K562 (cell line): ENCODE data around the gene BHLHE40. TPM values are rescaled to one million over a fixed set of nuclear protein-coding genes. Genes with fewer than 3 reads are reported as not detected.

Experiments used
- BMI1 ChIP-seq: fragments of 150-350 bp; IDR thresholded peaks from 2 replicates; pipeline ENCODE4 v1.6.1; 2014; ENCODE audit warnings: low read length
- BRD4 ChIP-seq: fragments of 200-600 bp; sonication (generic); IDR thresholded peaks from 2 replicates; pipeline ENCODE4 v1.6.1; 2017; ENCODE audit warnings: inconsistent platforms
- C11orf30 ChIP-seq: fragments of 450-650 bp; IDR thresholded peaks from 2 replicates; pipeline ENCODE4 v1.6.1; 2016; ENCODE audit warnings: low read depth, mild to moderate bottlenecking
- DDX20 ChIP-seq: fragments of 450-650 bp; IDR thresholded peaks from 2 replicates; pipeline ENCODE4 v1.6.1; 2016; ENCODE audit warnings: missing genetic modification characterization, low read depth, mild to moderate bottlenecking, missing compliant biosample characterization, moderate library complexity
- ETV5 ChIP-seq: sonication (generic); formaldehyde crosslinking; IDR thresholded peaks from 2 replicates; pipeline ENCODE4 v1.4.0; 2020; ENCODE audit warnings: low read depth, mild to moderate bottlenecking, missing genetic modification reagents
- GABPA ChIP-seq: fragments of 200-800 bp; sonication (Bioruptor generic); conservative IDR thresholded peaks from 2 replicates; pipeline ENCODE4 v1.6.1; 2016; ENCODE audit warnings: low read depth, missing genetic modification characterization, missing compliant biosample characterization
- HOXB6 ChIP-seq: fragments of 250-450 bp; sonication (Bioruptor Pico); IDR thresholded peaks from 2 replicates; pipeline ENCODE4 v1.5.1; 2022; ENCODE audit warnings: mild to moderate bottlenecking, borderline replicate concordance
- LEF1 ChIP-seq: fragments of 450-650 bp; IDR thresholded peaks from 2 replicates; pipeline ENCODE4 v1.6.1; 2016; ENCODE audit warnings: mild to moderate bottlenecking
- MYNN ChIP-seq, 2 experiments: sonication (generic); formaldehyde crosslinking in 1 of 2; IDR thresholded peaks; 2 replicates each; pipeline versions ENCODE4 v1.5.0 to v1.6.1; 2016 to 2020; ENCODE audit warnings: antibody characterized with exemption in 1 of 2, missing genetic modification reagents in 1 of 2
- NCOA1 ChIP-seq: fragments of 450-650 bp; IDR thresholded peaks from 2 replicates; pipeline ENCODE4 v1.6.1; 2016; ENCODE audit warnings: low read depth
- NFE2 ChIP-seq: IDR thresholded peaks from 2 replicates; pipeline ENCODE4 v1.6.1; 2014; ENCODE audit warnings: antibody characterized with exemption, low read depth
- NFXL1 ChIP-seq: fragments of 450-650 bp; formaldehyde crosslinking; IDR thresholded peaks from 2 replicates; pipeline ENCODE4 v1.4.0; 2021; ENCODE audit warnings: mild to moderate bottlenecking
- RNF2 ChIP-seq: sonication (generic); IDR thresholded peaks from 2 replicates; pipeline ENCODE4 v1.6.1; 2016
- SMARCA4 ChIP-seq: fragments of 450-650 bp; IDR thresholded peaks from 2 replicates; pipeline ENCODE4 v1.6.1; 2016
- SRF ChIP-seq, 2 experiments: fragments of 250-450, 450-650 bp in 1 of 2; sonication (Bioruptor Pico) in 1 of 2; sonication (generic) in 1 of 2; formaldehyde crosslinking; IDR thresholded peaks; 2 replicates each; pipeline versions ENCODE4 v1.5.0 to v1.5.1; 2020 to 2022; ENCODE audit warnings: mild to moderate bottlenecking in 1 of 2, missing genetic modification reagents in 1 of 2
- THAP7 ChIP-seq: fragments of 250-450 bp; sonication (Bioruptor Pico); IDR thresholded peaks from 2 replicates; pipeline ENCODE4 v1.5.0; 2021
- ZEB2 ChIP-seq: fragments of 450-650 bp; IDR thresholded peaks from 2 replicates; pipeline ENCODE4 v1.6.1; 2016
- ZNF384 ChIP-seq: IDR thresholded peaks from 2 replicates; pipeline ENCODE4 v1.6.1; 2012; ENCODE audit warnings: low read depth, low read length, improper control_type of control experiment
- ZSCAN32 ChIP-seq: fragments of 450-650 bp; formaldehyde crosslinking; IDR thresholded peaks from 2 replicates; pipeline ENCODE4 v1.4.0; 2020; ENCODE audit warnings: mild to moderate bottlenecking, moderate library complexity
- polyA plus RNA-seq, 8 experiments: library from polyadenylated mRNA; depleted of rRNA in 4 of 8; stranded (reverse) in 5 of 8; unstranded in 3 of 8; fragments of >200 nt; fragmentation: Nextera tagmentation in 2 of 8; fragmentation: Illumina TruSeq in 1 of 8; extraction: Ambion mirVana in 2 of 8; extraction: Trizol in 1 of 8; gene quantifications; 2 replicates each; pipeline versions ENCODE4 v1.2.1 to v1.2.3, GENCODE V29; 2011 to 2014; ENCODE audit warnings: inconsistent platforms in 1 of 8, missing spikeins in 1 of 8
- total RNA-seq, 7 experiments: library from RNA; depleted of rRNA in 6 of 7; stranded (reverse); fragments of >200 nt in 6 of 7; fragmentation: Illumina TruSeq in 2 of 7; extraction: Trizol in 2 of 7; gene quantifications; 2 replicates each; pipeline versions ENCODE4 v1.2.1 to v1.2.3, GENCODE V29; 2011 to 2021; ENCODE audit warnings: low replicate concordance in 1 of 7
- TF ChIP-seq, protein P1 (sequence below): sonication (generic); formaldehyde crosslinking; IDR thresholded peaks from 2 replicates; pipeline ENCODE4 v1.8.1; 2023; ENCODE audit warnings: mild to moderate bottlenecking, missing genetic modification reagents

BHLHE40 gene
- total and polyA plus RNA-seq, 9 of the 15 experiments (the other 6 are each of a cell fraction or from before 2014, with no cell fraction given): 12.0 to 83.9 (median 31.4) TPM

GRCh38 chr3:5002174-5002870 is 23.1 kb downstream of the BHLHE40 start (continued):
- TF ChIP-seq, protein P1, sequence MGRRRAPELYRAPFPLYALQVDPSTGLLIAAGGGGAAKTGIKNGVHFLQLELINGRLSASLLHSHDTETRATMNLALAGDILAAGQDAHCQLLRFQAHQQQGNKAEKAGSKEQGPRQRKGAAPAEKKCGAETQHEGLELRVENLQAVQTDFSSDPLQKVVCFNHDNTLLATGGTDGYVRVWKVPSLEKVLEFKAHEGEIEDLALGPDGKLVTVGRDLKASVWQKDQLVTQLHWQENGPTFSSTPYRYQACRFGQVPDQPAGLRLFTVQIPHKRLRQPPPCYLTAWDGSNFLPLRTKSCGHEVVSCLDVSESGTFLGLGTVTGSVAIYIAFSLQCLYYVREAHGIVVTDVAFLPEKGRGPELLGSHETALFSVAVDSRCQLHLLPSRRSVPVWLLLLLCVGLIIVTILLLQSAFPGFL: no peak
- TF ChIP-seq ZSCAN32 (CRISPR knock-in tag) (peak; percentile 29; the same call in 1 of the 2 replicates), C11orf30 (no peak), SMARCA4 (peak; percentile 95), ETV5 (peak; percentile 78; the same call in 1 of the 2 replicates), HOXB6 (CRISPR knock-in tag) (no peak), NCOA1 (peak; percentile 85), BMI1 (no peak), RNF2 (peak; percentile 97; the same call in 1 of the 2 replicates), ZEB2 (peak; percentile 94), NFXL1 (CRISPR knock-in tag) (no peak), SRF (CRISPR knock-in tag; IDR thresholded peaks at IDR 0.05) (no peak; a peak in 1 of 4 replicates), ZNF384 (no peak; the same call in 1 of the 2 replicates), GABPA (tag) (peak; percentile 41), LEF1 (peak; percentile 98), DDX20 (tag) (peak; percentile 61; the same call in 1 of the 2 replicates), NFE2 (peak; percentile 49), BRD4 (0 out of 2 replicates have a peak, but pooled peaks have one; percentile 82), MYNN (IDR thresholded peaks at IDR 0.05) (no peak; the same call in 1 of the 2 replicates), MYNN (CRISPR knock-in tag; IDR thresholded peaks at IDR 0.05) (no peak), THAP7 (CRISPR knock-in tag) (no peak)
